K562 (cell line): ENCODE data around the gene MYO1H. TPM values are rescaled to one million over a fixed set of nuclear protein-coding genes. Genes with fewer than 3 reads are reported as not detected.

Experiments used
- REST ChIP-seq, 2 experiments: fragments of 450-650 bp; formaldehyde crosslinking in 1 of 2; IDR thresholded peaks; 2 replicates each; pipeline versions ENCODE4 v1.4.0 to v1.6.1; 2014 to 2020; ENCODE audit warnings: mild to moderate bottlenecking in 2 of 2, borderline replicate concordance in 1 of 2, low read depth in 1 of 2
- polyA plus RNA-seq, 8 experiments: library from polyadenylated mRNA; depleted of rRNA in 4 of 8; stranded (reverse) in 5 of 8; unstranded in 3 of 8; fragments of >200 nt; fragmentation: Nextera tagmentation in 2 of 8; fragmentation: Illumina TruSeq in 1 of 8; extraction: Ambion mirVana in 2 of 8; extraction: Trizol in 1 of 8; gene quantifications; 2 replicates each; pipeline versions ENCODE4 v1.2.1 to v1.2.3, GENCODE V29; 2011 to 2014; ENCODE audit warnings: inconsistent platforms in 1 of 8, missing spikeins in 1 of 8
- total RNA-seq, 7 experiments: library from RNA; depleted of rRNA in 6 of 7; stranded (reverse); fragments of >200 nt in 6 of 7; fragmentation: Illumina TruSeq in 2 of 7; extraction: Trizol in 2 of 7; gene quantifications; 2 replicates each; pipeline versions ENCODE4 v1.2.1 to v1.2.3, GENCODE V29; 2011 to 2021; ENCODE audit warnings: low replicate concordance in 1 of 7

The MYO1H gene
- total and polyA plus RNA-seq, 9 of the 15 experiments (the other 6 are each of a cell fraction or from before 2014, with no cell fraction given): not detected

DNA sequence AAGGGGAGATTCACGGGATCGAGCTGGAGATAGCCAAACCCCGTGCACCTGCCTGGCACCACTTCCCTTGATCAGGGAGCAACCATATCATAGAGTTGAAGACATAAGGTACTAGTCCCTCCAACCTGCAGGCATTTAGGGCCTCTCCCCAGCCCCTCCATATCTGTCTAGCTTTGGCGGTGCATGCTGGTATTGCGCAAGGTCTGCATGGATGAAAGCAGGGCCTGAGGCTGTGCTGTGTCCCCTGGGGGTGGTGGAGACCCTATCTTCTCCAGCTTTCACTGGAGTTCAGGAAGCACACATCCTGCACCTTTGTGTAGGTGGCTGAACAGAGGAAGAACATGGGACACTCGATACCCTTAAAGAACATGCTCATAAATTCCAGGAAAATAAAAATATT lies 82.5 kb downstream of the MYO1H start (continued):
- TF ChIP-seq REST (IDR thresholded peaks at IDR 0.05; ENCODE audit: borderline replicate concordance): no peak
- no peak for TF ChIP-seq REST (CRISPR knock-in tag; IDR thresholded peaks at IDR 0.05; ENCODE audit: low read depth)
- TF ChIP-seq, all 486 proteins: peak for 3
